ENCODE measurements around the gene H6PD.
A peak's percentile ranks its signal among the peaks of the same experiment; 100 is the strongest.

Gene H6PD

DNA sequence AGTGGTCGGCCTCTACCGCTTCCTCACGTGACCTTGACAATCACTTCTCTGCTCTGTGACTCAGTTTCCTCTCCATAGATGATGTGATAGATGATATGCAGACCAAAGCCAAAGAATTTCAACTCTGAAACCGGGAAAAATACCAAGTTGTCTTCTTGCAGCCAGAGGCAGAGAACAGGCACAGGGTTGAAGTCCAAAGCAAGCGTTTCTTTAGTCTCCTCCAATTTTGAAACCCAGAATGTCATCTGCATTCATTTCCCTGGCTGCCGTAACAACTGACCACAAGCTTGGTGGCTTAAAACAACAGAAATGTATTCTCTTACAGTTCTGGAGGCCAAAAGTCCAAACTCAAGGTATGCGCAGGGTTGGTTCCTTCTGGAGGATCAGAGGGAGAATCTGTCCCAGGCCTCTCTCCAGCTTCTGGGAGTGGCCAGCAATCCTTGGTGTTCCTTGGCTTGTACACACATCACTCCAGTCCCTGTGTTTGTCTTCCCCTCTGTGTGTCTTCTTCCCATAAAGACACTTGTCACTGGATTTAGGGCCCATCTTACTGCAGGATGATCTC lies 30.3 kb upstream of the H6PD start:
- FAIRE-seq, result no peak
- DNase-seq (ENCODE audit: low spot score), result no peak

DNA sequence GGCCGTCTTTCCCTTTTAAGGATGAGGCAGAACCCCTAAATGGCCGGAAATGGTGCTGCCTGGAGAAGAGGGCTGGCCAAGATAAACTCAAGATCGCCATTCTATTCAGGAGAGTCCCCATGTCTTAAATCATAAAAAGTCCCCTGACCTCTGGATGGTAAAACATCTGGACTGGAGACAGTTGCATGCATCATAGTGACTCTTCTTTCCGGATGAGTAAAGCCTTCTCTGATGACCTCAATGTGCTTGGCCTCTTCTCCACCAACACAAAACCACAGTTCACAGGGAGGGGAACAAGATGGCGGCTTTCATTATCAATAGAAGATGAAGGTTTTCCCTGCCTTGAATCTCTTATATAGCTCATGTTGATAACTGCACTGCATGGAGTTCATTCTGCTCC lies 27.5 kb upstream of the H6PD start:
- DNase-seq (ENCODE audit: low spot score), result no peak
- no peak for FAIRE-seq

DNA sequence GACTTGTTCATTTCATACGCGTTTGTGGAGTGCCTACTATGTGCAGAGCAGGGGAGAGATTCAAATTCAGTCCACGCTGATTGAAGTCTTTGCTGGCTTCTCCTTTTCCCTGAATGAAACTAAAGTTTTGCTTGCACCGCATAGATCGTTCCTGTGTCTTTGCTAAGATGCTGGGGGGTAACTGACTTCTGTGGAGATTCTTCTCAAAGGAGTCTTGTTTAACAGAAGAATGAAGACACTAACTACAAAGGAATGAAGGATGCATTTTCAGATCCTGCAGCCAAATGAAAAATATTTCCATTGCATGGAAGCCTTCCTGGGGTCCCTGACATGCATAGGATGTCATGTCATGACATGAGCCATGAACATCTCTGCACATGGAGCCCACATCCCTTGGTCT lies 26.9 kb upstream of the H6PD start:
- DNase-seq (ENCODE audit: low spot score) (no peak), FAIRE-seq (no peak)

DNA sequence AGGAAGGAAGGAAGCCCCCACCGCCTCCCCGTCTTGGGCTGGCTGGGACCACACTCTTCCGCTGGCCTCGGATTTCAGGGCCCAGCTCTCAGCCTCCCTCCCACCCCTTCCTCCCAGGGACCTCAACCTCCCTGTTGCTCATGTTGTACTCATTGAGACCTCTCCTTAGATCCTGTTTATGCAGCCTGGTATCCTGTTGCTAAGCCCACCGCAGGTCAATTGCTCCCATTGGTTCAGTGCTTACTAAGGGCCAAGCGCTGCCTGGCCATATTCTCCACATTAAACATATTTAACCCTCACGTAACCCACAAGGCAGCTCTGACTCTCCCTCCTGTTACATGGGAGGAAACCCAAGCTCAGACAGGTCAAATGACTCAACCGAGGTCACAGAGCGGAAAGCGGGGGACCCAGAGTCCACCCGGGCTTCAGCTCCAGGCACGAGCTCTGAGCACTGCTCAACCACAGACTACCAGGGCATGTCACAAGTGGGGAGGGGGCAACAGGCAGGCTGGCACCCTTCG lies 23.2 kb upstream of the H6PD start:
- FAIRE-seq (peak; percentile 5), DNase-seq (ENCODE audit: low spot score) (no peak)

DNA sequence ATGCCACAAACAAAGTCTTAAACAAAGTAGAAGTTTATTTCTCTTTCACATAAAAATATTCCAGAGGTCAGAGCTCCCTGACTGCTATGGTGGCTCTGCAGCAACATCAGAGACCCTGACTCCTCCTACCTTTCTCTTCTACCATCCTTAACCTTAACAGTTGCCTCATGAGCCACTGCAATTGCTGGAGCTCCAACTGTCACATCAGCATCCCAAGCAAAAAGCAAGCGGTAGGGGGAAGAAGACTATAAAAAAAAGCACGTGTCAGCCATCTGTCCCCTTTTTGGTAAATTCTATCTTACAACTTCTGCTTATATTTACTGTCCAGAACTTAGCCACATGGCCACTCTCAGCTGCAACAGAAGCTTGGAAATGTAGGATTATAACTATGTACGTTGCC lies 21.8 kb upstream of the H6PD start:
- FAIRE-seq, result no peak

DNA sequence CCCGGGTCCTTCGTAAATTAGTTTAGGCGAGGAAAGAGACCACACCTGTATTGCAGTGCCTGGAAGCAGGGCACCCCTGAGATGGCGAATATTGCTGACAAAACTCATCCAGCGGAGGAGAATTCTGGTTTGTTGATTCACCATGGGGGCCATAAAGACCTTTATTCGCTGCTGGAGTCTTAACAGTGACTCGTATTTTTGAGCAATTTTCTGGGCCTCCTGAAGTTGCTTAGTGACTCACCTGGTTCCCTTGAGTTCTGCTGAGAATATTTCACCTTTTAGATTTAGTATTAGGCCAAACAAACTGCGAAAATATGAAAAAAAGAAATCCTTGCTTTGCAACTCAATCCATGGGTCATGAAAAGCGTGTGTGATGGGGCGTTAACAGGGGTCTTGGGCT lies 20.6 kb upstream of the H6PD start:
- no peak for DNase-seq (ENCODE audit: low spot score)
- no peak for FAIRE-seq

More for the DNA sequence above, 21.8 kb upstream of the H6PD start:
- DNase-seq (ENCODE audit: low spot score), result no peak

DNA sequence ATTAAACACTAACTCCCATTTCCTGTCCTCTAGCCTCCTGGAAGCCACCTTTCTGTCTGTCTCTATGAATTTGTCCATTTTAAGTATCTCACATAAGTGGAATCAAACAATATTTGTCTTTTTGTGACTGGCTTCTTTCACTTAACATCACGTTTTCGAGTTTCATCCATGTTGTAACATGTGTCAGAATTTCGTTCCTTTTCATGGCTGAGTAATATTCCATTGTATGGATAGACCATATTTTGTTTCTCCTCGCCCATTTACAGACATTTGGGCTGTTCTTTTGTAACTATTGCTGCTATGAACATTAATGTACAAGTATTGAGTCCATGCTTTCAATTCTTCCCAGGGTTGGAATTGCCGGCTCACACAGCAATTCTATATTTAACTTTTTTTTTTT lies 15.7 kb upstream of the H6PD start:
- DNase-seq (ENCODE audit: low spot score) (no peak), FAIRE-seq (peak; percentile 52)

DNA sequence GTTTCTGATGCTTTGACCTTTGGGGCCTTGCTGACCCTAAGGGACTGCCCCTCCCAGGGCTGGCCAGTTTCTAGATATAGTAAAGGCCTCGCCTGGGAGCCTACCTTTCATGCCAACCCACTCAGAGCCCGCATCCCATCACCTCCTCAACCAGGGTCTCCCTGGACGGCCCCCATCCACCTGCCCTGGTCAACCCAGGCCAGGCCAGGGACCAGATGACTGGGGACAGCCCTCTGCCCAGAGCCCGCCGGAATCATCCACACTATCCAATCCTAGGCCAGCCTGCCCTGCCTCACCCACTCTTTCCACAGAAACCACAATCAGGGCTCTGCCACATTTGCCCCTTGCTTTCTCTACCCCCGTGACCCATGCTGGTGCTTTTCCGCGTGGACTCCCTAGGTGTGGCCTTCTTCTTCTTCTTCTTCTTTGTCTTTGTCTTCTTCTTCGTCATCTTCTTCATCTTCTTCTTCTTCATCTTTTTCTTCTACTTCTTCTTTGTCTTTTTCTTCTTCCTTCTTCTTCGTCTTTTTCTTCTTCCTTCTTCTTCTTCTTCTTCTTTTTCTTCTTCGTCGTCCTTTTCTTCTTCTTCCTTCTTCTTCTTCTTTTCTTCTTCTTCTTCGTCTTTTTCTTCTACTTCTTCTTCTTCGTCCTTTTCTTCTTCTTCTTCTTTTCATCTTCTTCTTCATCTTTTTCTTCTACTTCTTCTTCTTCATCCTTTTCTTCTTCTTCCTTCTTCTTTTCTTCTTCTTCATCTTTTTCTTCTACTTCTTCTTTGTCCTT lies 11.5 kb upstream of the H6PD start:
- FAIRE-seq (no peak), DNase-seq (ENCODE audit: low spot score) (no peak)

DNA sequence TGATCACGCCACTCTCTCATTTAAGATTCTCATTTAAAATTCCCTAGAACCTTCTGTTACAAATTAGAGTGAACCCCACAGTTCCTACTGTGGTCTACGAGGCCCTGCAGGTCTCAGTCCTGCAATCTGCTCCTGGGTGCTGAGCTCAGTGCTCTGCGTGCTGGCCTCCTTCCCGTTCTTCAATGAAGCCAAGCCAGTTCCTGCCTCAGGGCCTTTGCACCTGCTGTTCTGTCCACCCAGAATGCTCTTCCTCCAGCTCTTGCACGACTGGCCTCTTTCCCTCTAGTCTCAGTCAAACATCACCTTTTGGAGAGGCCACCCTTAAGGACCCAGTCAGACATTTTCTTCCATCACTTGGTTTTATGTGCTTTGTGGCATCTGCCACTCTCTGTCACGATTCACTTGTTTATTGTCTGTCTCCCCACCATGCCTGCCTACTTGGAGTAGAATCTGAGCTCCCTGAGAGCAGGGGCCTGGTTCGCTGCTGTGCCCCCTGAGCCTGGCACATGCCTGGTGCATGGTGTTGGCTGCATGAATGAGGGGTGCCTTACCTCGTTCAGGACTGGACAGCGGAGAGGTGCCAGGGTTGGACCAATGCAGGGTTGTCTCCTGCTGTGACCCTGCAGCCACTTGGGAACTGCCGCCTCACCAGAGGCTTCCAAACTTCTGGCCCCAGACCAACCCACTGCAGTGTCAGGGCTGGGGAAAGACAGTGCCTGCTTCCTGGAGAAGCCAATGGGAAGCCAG lies 9.7 kb upstream of the H6PD start:
- FAIRE-seq, result no peak

DNA sequence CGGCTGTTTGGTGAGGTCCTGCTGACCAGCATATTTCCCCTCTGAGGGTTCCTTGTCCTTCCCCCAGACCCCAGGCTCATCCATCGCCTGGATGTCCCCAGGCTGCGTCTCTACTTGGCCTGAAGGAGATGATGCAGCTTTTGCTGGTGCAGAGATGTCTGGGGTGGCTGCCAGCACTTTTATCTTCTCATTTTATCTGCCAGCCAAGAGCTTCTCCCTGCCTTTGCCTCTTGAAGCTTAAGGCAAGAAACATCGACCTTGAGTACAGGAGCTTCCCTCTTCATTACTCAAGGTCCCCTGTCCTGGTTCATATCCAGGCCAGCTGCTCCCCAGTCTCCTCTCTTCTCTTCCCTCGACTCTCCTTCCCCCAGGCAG lies 9.2 kb upstream of the H6PD start:
- FAIRE-seq (no peak), DNase-seq (ENCODE audit: low spot score) (no peak)

More for the DNA sequence above, 9.7 kb upstream of the H6PD start:
- DNase-seq (ENCODE audit: low spot score), result no peak

DNA sequence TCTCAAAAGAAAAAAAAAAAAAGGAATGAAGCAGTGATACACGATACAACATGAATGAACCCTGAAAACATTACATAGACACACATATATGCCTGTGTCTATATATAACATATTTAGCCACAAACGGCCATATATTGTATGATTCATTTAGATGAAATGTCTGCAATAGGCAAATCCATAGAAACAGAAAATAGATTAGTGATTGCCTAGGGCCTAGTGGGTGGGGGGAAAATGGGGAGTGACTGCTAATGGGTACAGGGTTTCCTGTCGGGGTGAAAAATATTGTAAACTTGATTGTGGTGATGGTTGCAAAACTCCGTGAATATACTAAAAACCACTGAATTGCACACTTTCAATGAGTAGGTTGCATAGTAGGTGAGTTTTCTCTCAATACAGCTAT lies 6.0 kb upstream of the H6PD start:
- FAIRE-seq, result no peak
- no peak for DNase-seq (ENCODE audit: low spot score)

DNA sequence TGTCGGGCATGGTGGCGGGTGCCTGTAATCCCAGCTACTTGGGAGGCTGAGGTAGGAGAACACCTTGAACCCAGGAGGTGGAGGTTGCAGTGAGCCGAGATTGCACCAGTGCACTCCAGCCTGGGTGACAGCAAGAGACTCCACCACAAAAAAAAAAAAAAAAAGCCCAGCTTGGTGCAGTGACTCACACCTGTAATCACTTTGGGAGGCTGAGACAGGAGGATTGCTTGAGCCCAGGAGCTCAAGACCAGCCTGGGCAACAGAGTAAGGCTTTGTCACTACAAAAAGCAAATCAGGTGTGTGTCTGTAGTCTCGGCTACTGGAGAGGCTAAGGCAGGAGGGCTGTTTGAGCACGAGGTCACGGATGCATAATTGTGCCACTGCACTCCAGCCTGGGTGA lies 5.0 kb upstream of the H6PD start:
- no peak for FAIRE-seq
- DNase-seq (ENCODE audit: low spot score), result no peak

DNA sequence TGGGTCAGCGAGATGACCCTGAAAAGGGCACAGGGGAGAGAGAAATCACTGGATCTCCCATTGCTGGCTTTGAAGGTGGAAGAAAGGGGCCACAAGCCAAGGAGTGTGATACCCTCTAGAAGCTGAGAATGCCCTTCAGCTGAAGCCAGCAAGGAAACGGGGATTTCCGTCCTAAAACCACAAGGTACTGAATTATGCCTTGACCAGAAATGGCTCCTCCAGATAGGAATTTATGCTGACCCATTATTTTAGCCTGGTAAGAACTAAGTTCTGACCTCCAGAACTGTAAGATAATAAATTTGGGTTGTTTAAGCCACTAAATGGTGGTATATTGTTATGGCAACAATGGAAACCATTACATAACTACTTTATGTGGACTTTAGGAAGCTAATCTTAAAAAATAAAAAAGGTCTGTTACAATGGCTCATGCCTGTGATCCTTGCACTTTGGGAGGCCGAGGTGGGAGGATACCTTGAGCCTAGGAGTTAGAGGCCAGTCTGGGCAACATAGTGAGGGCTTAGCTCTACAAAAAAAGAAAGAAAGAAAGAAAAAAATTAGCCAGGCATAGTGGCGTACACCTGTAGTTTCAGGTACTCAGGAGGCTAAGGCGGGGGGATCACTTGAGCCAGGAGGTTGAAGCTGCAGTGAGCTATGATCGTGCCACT lies 3.6 kb upstream of the H6PD start:
- FAIRE-seq (no peak), DNase-seq (ENCODE audit: low spot score) (no peak)

DNA sequence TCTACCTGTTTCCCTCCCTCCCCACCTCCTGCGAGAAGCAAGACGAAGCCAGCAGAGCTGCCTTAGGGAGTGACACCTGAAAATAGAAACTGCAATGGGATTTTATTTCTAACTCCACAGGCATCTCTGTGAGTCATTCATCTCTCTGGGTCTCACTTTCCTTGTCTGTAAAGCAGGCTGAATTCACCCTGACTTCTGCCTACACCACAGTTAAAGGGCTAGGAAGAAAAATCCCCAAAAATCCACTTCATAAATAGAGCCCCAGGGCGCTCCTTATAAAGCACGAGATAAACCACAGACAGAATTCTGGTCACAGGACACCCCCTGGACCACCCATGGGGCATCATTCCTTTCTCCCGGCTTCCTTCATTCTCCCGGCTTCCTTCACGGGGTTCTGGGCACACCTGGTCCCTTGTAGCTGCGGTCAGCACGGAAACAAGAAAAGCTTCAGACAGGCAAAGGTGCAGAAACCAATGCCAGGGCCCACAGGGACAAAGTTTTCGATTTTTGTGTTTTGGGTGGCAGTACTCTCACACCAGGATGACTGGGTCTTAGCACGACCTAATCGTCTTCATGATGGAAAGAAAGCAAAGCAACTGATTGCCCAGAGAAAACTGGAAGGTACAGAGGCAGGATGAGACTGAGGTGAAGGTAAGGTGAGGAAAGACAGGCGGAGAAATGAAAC lies 2.8 kb upstream of the H6PD start:
- no peak for FAIRE-seq

DNA sequence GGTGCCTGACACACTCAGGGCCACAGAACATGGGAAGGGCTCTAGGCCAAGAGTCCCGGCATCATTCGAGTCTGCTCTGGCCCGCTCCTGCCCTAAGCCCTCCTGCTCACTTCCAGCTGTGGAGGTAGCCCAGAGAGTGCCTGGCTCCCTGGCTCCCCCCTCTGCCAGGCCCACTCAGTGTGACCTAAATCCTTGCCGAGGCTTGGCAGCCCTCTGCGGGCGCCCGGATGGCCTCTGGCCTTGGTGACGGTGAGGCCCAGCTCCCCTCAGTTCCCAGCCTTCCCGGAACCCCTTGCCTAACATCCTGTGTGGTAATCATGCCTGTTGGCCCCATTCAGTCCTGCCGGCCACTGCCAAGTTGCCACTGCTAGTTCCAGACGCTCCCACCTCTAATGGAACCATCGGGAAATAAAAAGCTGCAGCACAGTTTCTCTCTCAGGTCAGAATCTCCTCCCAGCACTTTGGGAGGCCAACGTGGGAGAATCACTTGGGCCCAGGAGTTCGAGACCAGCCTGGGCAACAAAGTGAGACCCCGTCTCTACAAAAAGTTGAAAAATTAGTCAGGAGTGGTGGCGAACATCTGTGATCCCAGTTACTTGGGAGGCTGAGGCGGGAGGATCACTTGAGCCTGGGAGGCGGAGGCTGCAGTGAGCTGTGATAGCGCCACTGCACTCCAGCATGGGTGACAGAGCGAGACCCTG lies 1.2 kb upstream of the H6PD start:
- DNase-seq (ENCODE audit: low spot score) (no peak), FAIRE-seq (no peak)

More for the DNA sequence above, 2.8 kb upstream of the H6PD start:
- peak; percentile 47 for DNase-seq (ENCODE audit: low spot score)

DNA sequence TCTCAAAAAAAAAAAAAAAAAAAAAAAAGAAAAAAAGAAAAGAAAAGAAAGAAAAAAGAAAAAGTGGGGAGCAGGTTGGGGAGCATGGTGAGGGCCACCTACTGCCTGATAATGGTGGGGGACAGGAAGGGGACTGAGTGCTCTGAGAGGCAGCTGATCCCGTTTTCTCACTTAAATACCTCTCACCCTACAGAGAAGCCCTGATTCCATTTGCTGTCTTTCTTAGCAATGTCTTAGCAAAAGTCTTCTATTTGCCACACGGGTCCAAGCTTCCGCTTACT lies 692 bp upstream of the H6PD start:
- no peak for DNase-seq (ENCODE audit: low spot score)
- FAIRE-seq, result no peak

DNA sequence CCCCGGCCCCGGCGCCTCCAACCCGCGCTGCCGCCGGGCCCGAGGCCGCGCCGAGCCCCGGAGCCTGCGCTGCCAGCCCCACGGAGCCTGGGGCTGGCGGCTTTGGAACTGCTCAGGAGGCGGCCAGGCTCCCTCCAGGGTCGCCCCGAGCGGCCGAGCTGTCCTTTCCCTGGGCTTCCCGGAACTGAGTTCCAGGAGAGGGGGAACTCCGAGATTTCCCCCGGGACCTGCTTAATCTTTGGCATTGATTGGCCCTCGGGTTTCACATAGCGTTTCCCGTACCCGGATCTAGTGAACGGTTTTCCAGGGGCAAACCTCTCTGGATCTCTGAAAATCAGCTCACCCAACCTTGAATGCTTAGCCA lies 504 bp downstream of the H6PD start:
- peak; percentile 50 for DNase-seq (ENCODE audit: low spot score)
- FAIRE-seq, result no peak

DNA sequence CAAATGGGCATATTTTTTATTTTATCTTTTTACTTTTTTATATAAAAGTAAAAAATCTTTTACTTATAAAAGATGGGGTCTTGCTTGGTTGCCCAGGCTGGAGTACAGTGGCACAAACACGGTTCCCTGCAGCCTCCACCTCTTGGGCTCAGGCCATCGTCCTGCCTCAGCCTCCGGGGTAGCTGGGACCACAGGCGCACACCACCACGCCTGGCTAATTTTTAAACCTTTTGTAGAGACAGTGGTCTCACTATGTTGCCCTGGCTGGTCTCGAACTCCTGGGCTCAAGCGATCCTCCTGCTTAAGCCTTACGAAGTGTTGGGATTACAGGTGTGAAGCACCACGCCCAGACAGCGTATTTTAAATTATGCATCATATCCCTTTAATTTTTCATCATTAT lies 986 bp downstream of the H6PD start:
- FAIRE-seq, result no peak
- DNase-seq (ENCODE audit: low spot score), result no peak

DNA sequence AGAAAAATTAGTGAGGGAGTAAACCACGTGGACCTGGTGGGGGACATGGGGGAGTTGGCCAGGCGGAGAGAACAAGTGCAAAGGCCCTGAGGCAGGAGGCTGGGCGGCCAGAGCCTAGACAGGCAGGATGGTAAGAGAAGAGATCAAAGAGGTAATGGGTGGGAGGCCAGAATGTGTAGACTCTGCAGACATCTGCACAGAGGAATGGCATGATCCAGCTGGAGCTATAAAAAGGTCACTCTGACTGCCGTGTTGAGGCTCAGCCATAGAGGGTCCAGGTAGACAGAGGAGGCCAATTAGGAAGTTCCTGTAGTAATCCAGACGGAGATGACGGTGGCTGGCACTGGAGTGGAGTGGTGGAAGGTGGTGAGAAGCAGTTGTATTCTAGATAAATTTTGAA lies 3.6 kb downstream of the H6PD start:
- no peak for DNase-seq (ENCODE audit: low spot score)
- FAIRE-seq, result no peak

DNA sequence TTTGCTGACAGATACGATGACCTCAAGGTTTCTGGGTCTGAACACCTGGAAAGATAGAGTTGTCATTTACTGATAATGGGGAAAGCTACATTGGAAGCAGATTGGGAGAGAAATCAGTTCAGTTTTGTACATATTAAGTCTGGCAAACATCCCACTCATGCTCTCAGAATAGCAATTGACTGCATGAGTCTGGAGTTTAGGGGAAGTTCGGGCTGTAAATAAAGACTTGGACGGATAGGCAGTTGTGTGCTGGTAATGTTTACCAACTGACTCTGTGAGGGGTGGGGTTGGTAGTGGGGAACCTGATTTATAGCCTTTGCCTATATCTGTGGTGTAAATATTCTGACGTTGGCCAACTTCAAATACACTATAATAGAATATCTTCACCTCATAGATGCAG lies 4.0 kb downstream of the H6PD start:
- DNase-seq (ENCODE audit: low spot score), result no peak
- no peak for FAIRE-seq
